HuH-7 (cell line): ENCODE data around the gene CKAP5.

Experiments used
- DNase-seq: peaks from one replicate; pipeline ENCODE4 v3.0.0; 2011; ENCODE audit warnings: low spot score

CKAP5 gene

DNA sequence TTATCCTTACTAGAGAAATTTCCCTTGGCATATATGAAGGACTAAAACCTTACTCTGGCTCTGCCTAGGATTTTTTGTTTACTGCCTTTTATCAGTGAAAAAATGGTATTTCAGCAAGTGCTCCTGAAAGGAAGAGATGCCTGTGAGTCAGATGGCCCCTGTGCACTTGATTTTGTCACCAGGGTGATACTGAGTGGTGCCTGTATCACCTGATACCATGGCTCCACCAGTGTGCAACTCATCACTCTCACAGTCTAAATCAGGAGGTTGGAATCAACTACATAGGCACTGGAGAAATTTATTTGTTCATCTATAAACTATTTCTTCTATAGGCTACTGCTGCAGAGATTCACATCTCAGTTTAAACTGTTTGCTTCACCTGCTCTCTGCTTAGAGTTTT lies 83.8 kb downstream of the CKAP5 start:
- no peak for DNase-seq

DNA sequence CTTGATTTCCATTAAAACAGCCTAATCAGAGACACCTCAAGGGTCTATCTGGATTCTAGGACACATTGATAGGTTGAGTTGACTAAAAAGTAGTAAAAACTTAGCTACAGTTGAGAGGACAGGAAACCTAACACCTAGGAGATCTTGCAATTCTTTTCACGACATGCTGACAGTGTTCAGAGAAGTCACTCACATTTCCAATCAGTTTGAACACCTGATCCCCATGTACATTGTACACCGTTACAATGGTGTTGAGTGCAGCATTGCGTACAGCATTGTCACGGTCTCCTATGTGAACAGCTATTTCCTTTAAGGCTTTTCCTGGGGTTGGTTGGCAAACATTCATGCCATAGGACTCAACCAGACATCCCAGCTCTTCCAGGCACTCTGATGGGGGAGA lies 84.3 kb downstream of the CKAP5 start:
- no peak for DNase-seq

DNA sequence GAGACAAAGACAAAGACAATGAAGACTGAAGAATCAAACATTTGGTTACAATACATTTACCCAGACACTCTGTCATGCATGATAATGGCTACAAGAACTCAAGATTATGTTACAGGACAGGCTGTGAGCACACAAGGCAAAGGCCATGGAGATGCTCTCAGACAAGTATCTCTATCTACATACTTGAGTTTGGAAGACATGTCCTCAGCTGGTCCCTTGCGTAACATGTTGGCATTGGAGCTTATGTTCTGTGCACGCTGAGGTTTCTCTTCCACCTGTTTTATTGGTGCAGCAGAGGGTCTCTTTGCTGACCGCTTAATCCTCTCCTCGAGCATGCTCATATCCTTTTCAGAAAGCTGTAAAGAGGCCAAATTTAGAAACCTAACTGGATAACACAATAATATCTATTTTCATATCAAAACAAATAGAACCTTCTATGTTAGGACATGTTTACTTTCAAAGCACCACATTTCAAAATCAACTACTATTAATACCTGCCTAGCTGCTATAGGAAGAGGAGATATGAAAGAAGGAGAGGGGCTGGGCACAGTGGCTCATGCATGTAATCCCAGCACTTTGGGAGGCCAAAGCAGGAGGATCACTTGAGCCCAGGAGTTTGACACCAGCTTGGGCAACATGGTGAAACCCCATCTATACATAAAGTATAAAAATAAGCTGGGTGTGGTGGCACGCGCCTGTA lies 85.5 kb downstream of the CKAP5 start:
- no peak for DNase-seq

DNA sequence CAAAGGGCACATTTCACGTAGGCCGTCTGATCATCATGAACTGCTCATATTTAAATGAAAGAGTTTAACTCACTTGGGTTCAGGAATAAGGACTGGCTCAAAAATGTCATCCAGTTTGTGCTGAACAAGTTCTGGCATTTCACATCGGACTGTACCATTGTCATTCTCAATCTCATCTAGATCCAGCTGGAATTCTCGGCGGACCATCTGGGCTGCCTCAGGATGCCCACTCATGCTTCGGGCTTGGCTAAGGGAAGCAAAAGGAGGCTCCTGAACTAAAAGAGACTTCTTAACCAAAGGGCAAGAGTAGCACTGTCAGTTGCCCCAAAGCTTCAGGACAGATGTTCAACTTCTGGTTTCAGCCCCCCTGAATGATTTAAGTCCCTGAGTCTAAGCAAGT lies 86.9 kb downstream of the CKAP5 start:
- no peak for DNase-seq

DNA sequence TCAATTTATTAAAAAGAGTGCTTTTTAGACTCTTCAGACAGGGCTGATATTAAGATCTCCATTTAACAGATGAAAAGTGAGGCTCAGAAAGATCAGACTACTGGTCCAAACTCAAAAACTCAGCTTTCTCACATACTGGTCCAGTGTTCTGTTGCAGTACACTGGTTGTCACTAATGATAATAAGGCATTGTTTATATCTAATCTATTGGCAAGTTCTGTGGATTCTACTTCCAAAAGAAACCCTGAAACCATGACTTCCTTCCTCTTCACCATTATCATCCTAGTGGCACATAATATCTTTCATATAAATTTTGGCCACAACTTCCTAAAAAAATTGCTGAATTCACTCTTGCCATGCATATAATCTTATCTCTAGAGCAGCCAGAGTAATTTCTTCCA lies 90.1 kb downstream of the CKAP5 start:
- DNase-seq: no peak

DNA sequence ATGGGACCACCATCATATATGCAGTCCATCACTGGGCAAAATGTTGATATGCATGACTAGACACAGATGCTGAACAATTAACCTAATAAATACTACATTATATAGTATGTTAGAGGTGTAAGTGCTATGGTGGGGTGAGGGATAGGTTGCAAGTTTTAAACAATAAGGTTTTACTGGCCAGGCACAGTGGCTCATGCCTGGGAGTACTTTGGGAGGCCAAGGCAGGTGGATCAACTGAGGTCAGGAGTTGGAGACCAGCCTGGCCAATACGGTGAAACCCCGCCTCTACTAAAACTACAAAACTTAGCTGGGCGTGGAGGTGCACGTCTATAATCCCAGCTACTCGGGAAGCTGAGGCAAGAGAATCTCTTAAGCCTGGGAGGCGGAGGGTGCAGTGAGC lies 98.9 kb downstream of the CKAP5 start:
- DNase-seq: no peak

DNA sequence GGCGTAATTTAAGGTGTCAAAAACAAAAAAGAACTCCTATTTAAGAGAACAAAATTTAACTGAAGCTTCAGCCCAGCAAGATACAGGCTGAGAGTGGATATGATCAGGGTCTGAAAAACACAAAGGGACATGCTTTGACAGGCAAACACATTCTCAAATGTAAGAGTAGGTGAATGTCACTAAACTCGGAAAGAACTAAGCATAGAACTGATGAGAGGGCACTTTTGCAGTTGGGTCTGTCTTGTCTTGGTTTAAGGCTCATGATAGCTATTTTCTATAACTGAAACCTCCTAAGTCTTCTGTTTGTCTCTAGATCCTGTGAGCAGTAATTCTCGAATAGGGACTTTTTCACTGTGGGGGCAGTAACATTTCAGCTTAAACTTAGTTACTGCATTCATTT lies 100.1 kb downstream of the CKAP5 start:
- DNase-seq: no peak

DNA sequence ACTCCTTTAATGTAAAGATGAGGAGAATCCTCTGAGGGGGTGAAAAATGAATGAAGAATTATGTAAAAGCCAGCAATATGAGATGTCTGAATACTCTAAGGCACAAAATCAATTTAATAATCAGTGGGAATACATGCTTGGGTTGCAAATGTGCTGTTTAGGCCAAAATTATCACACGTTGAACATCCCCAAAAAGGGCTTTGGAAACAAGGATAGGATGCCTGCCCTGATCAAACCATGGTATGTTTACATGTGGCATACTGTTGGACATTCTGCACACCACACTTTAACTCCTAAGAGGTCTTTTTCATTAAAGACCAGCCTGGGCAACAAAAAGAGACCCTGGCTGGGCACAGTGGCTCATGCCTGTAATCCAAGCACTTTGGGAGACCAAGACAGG lies 100.8 kb downstream of the CKAP5 start:
- DNase-seq: no peak

DNA sequence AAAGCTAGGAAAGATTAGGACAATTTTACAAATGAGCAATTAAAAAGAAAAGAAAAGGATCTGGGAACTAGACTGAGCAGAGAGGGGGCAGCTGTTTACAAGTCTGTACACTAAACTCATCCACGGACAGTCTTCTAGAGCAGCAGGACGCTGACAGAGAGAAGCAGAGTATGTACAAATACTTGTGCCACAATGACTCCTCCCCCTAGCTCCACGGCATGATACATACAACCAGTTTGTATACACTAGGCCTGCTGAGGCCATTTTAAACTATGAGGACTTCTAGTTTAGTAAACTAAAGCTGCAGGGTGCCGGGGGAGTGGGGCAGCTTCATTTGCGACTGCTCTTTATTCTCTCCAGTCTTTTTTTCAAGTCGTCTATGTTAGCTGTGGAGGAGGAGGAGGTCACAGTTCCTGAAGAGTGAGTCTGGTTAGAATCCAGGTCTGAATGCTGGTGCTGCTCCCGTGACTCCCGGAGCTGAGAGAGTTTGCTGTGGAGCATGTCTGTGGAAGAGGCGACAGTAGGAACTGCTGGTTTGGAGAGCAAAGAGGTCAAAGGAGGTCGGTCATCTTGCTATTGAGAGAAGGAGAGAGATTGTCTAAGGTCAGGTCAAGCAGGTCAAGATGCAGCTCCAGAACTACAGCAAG lies 102.3 kb downstream of the CKAP5 start:
- DNase-seq: no peak

DNA sequence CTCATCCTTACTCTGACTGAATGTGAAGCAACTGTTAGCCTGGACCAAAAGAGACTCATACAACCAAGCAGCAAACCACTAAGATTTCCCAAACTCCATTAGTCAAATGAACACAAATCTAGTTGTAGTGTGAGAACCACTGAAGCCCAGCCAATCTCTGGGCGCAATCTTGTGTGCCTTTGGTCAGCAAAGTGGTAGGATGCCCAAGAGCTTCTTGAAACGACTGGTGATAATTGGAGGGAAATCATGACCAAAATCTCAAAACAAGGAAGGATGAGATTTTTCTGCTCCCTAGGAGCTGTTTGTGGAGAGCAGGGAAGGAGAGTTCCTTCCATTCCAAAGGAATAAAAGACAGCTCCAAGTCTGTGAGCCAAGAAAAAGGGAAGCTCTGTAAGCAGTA lies 103.0 kb downstream of the CKAP5 start:
- no peak for DNase-seq

DNA sequence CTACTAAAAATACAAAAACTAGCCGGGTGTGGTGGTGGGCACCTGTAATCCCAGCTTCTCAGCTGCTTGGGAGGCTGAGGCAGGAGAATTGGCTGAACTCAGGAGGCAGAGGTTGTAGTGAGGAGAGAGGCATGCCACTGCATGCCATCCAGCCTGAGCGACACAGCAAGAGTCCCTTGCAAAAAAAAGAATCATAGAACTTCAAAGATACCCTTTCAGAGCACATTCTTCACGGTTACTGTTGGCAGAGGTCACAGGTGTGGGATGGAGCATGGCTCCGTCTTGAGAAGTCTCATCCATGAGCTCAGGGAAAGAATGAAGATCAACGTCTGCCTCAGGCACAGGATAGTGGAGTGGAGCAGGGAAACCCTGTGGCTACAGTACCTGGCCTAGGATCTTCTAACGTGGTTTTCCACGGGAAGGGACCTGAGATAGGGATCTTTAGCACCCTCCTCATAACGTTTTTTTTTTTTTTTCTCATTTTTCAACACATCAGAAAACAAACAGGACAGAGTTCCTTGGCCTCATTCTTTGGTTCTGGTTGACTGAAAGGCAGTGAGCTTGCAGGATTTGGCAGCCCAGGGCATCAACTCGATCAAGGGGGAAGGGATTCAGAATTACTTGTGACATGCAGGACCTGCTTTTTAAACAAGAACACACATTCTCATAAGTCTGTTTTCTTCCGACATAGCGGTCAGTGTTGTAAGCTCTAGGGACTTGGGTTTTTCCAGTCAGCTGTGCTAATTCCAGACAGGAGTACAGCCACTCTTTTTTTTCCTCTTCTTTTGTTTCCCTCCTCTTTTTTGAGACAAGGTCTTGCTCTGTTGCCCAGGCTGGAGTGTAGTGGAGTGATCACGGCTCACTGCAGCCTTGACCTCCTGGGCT lies 104.2 kb downstream of the CKAP5 start:
- DNase-seq: no peak

DNA sequence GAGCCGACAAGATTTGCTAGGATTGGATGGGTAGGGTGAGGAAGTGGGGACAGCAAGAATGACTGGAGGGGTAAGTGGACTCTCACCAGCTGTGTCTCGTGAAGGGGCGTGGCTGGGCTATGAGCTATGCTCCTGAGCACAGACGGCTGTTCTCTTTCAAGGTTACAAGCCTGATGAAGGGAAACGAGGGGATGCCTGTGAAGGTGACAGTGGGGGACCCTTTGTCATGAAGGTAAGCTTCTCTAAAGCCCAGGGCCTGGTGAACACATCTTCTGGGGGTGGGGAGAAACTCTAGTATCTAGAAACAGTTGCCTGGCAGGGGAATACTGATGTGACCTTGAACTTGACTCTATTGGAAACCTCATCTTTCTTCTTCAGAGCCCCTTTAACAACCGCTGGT lies 107.2 kb downstream of the CKAP5 start:
- DNase-seq: no peak

DNA sequence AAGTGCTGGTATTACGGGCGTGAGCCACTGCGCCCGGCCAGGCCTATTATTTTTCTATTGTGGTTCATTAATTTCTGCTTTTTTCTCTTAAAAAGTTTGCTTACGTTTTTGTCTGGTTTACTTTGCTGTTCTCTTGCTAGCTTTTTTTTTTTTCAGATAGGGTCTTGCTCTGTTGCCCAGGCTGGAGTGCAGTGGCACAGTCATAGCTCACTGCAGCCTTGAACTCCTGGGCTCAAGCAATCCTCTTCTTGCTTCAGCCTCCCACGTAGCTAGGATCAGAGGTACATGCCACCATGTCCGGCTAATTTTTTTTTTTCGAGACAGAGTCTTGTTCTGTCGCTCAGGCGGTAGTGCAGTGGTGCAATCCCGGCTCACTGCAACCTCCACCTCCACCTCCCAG lies 108.4 kb downstream of the CKAP5 start:
- DNase-seq: no peak

DNA sequence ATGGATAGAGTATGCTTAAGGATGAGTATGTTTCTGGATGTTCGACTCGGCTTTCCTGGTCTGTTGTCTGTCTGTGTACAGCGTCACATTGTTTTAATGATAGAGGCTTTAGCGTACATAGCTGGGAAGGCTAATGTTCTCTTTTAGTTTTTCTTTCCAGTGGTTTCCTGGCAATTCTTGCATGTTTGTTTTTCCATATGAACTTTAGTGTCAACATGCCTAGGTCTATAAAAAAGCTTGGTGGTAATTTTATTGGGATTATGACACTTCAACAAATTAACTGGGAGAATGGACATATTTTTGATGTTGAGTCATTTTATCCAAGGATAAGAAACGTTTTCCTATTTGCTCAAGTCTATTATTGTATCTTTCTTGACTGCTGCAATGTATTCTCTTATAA lies 109.5 kb downstream of the CKAP5 start:
- no peak for DNase-seq

DNA sequence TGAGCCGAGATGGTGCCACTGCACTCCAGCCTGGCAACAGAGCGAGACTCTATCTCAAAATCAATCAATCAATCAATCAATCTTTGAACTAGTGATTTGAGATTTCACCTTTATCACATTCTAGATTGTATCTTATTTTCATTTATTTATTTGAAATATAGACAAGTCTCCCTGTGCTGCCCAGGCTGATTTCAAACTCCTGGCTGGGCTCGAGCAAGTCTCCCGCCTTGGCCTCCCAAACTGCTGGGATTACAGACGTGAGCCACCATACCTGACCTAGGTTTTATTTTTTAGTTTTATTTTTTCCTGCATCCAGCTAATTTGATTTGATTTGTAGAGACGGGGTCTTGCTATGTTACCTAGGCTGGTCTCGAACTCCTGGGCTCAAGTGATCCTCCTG lies 109.9 kb downstream of the CKAP5 start:
- DNase-seq: no peak

DNA sequence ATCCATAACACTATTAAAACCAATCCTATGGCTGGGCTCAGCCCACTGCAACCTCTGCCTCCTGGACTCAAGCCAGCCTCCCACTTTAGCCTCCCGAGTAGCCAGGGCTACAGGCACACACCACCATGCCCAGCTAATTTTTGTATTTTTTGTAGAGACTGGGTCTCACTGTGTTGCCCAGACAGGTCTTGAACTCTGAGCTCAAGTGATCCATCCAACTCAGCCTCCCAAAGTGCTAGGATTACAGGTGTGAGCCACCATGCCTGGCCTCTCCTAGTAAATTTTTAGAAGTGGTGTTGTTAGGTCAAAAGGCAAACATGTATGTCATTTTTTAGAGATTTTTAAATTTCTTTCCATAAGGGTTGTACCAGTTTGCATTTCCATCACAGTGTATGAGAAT lies 112.8 kb downstream of the CKAP5 start:
- DNase-seq: no peak

DNA sequence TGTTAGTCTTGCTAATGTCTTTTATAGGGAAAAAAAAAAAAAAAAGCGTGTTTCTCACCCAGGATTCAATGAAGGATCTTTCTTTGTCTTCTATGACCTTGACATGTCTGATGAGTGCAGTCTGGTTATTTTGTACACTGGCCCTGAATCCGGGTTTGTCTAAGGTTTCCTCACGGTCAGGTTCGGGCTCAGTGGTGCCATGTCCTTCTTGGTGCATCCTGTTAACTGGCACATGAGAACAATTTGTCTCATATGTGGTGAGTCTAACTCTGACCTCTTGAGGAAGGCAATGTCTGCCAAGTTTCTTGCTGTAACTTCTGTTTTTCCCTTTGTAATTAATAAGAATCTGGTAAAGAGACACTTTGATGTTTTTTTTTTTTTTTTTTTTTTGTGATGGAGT lies 114.5 kb downstream of the CKAP5 start:
- no peak for DNase-seq

DNA sequence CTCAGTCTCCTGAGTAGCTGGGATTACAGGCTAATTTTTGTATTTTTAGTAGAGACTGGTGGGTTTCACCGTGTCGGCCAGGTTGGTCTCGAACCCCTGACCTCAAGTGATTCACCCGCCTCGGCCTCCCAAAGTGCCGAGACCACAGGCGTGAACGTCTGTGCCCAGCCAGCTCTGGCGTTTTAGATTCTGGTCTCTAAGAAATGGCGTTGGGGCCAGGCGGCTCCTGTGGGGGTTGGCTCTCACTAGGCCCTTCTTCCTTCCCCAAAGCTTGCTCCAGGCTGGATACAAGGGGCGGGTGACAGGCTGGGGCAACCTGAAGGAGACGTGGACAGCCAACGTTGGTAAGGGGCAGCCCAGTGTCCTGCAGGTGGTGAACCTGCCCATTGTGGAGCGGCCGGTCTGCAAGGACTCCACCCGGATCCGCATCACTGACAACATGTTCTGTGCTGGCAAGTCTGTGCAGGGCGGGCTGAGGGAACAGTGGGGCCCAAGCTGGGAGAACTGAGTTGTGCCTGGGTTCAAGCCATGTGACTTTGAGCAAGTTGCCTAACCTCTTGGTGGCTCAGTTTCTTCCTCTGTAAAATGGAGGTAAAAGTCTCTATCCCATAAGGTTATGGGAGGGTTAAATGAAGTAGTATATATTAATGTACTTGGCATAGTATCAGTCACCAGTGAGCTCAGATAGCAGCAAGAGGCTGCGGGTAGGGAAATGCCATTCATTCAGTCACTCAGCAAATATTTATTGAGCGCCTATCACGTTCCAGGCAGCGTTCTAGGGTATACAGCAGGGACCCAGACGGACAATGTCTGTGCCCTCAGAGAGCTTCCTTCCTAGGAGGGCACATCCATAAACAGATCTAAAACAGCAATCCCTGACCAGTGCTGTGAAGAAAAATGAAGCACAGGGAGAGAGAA lies 116.7 kb downstream of the CKAP5 start:
- DNase-seq: no peak

DNA sequence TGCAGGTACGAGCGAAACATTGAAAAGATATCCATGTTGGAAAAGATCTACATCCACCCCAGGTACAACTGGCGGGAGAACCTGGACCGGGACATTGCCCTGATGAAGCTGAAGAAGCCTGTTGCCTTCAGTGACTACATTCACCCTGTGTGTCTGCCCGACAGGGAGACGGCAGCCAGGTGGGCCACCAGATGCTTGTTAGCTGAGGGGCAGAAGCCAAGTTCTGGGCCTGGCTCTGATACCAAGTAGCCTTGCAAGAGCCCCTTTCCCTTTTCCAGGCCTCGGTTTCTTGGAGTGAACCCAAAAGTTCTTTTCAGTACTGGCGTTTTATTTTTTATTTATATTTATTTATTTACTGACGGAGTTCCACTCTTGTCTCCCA lies 117.4 kb downstream of the CKAP5 start:
- no peak for DNase-seq

DNA sequence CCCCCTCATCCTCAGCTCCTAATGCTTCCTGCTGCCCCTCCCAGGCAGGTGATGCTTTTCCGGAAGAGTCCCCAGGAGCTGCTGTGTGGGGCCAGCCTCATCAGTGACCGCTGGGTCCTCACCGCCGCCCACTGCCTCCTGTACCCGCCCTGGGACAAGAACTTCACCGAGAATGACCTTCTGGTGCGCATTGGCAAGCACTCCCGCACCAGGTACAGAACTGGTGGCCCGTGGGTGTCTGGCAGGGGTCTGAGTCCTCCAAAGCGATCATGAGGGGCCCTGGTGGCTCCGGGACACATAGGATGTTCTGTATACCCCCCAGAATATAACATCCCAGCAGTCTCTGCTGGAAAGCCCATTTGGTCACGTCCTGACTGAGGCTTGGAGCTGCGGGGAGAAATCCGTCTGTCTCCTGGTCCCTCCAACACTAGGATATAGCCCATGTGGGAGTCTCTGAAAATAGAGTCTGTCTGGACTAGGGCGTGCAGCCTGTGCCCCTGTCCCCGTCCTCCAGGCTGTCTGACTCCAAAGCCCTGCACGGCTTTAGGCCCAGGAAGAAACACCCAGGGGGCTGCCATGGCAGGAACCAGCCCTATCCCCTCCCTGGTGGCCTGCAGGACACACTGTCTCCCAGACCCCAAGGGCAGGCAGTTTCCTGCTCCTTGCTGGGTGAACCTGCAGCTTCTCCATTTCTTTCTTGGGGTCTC lies 118.0 kb downstream of the CKAP5 start:
- DNase-seq: no peak

DNA sequence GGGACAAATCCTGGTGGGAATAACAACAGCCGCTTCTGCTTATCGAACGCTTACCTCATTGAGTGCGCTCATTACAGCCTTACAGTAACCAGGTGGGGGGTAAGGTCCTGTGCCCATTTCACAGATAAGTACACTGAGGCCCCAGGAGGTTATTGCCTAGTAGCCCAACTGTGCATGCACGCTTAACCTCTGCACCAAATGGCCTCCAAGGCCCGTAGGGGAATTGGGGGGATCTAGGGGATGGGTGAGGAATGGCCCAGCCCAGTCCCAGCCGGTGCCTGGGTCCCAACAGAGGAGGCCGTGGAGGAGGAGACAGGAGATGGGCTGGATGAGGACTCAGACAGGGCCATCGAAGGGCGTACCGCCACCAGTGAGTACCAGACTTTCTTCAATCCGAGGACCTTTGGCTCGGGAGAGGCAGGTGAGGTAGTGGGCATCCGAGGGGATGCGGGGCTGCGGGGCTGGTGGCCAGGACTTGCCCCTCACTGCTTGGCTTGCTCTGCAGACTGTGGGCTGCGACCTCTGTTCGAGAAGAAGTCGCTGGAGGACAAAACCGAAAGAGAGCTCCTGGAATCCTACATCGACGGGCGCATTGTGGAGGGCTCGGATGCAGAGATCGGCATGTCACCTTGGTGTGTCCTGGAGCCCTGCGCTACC lies 119.7 kb downstream of the CKAP5 start:
- no peak for DNase-seq
